OCI-LY1 (cell line): ENCODE measurements around the gene FOXF2.

Experiments
- H2AFZ ChIP-seq: fragments of 200-600 bp; sonication (generic), shearing (Covaris generic); 2 replicates; pipeline ENCODE4 v1.6.0; 2014; ENCODE audit warnings: antibody characterized with exemption, mild to moderate bottlenecking, low read length
- H3F3A ChIP-seq: fragments of 200-600 bp; sonication (generic), shearing (Covaris generic); 2 replicates; pipeline ENCODE4 v1.6.0; 2014; ENCODE audit warnings: mild to moderate bottlenecking, antibody characterized with exemption, low read length, moderate library complexity; ENCODE audit not compliant: insufficient read depth
- H3K27ac ChIP-seq: fragments of 200-600 bp; sonication (generic); 2 replicates; pipeline ENCODE4 v1.5.1; 2014; ENCODE audit warnings: low read length, mixed run types, mild to moderate bottlenecking, low read depth; ENCODE audit not compliant: poor library complexity, severe bottlenecking
- H3K27me3 ChIP-seq: fragments of 200-600 bp; sonication (generic); 2 replicates; pipeline ENCODE4 v1.6.0; 2014; ENCODE audit warnings: antibody characterized with exemption, mild to moderate bottlenecking, low read length, moderate library complexity; ENCODE audit not compliant: insufficient read depth
- H3K36me3 ChIP-seq: fragments of 200-600 bp; sonication (generic); 2 replicates; pipeline ENCODE4 v1.6.1; 2014; ENCODE audit warnings: mild to moderate bottlenecking, antibody characterized with exemption, low read length, moderate library complexity, mixed read lengths; ENCODE audit not compliant: insufficient read depth
- H3K4me1 ChIP-seq: fragments of 200-600 bp; sonication (generic); 2 replicates; pipeline ENCODE4 v1.5.1; 2014; ENCODE audit warnings: mild to moderate bottlenecking, low read length, moderate library complexity; ENCODE audit not compliant: insufficient read depth, severe bottlenecking
- H3K4me2 ChIP-seq: fragments of 200-600 bp; sonication (generic), shearing (Covaris generic); 2 replicates; pipeline ENCODE4 v1.6.1; 2014; ENCODE audit warnings: low read length
- H3K4me3 ChIP-seq: fragments of 200-600 bp; sonication (generic); 2 replicates; pipeline ENCODE4 v1.5.1; 2014; ENCODE audit warnings: low read length, low read depth, mild to moderate bottlenecking, mixed read lengths; ENCODE audit not compliant: poor library complexity, severe bottlenecking
- H3K79me2 ChIP-seq: fragments of 200-600 bp; shearing (Covaris generic); 2 replicates; pipeline ENCODE4 v1.6.1; 2016; ENCODE audit warnings: mixed run types, low read length, mixed read lengths; ENCODE audit not compliant: insufficient read depth
- H3K9ac ChIP-seq: fragments of 200-600 bp; sonication (generic), shearing (Covaris generic); 2 replicates; pipeline ENCODE4 v1.6.1; 2014; ENCODE audit warnings: mild to moderate bottlenecking, low read length, mixed read lengths
- H3K9me2 ChIP-seq: fragments of 200-600 bp; sonication (generic), shearing (Covaris generic); 2 replicates; pipeline ENCODE4 v1.6.1; 2014; ENCODE audit warnings: low read depth, mild to moderate bottlenecking, low read length, mixed read lengths
- H3K9me3 ChIP-seq: fragments of 200-600 bp; shearing (Covaris generic); 2 replicates; pipeline ENCODE4 v1.6.1; 2014; ENCODE audit warnings: low read length, mixed read lengths
- H4K20me1 ChIP-seq: fragments of 200-600 bp; sonication (generic), shearing (Covaris generic); 2 replicates; pipeline ENCODE4 v1.6.0; 2016; ENCODE audit warnings: mild to moderate bottlenecking, low read length; ENCODE audit not compliant: insufficient read depth
- EZH2 ChIP-seq: fragments of 200-600 bp; sonication (generic), shearing (Covaris generic); IDR thresholded peaks from 2 replicates; pipeline ENCODE4 v1.8.0; 2017; ENCODE audit warnings: borderline replicate concordance, mixed run types, mild to moderate bottlenecking, antibody characterized with exemption, low read length, moderate library complexity, mixed read lengths
- TF ChIP-seq, protein P1 (sequence below): fragments of 200-600 bp; sonication (generic), shearing (Covaris generic); IDR thresholded peaks from 2 replicates; pipeline ENCODE4 v1.5.1; 2017; ENCODE audit warnings: mild to moderate bottlenecking, antibody characterized with exemption, low read length, moderate library complexity, mixed read lengths

The FOXF2 gene

DNA sequence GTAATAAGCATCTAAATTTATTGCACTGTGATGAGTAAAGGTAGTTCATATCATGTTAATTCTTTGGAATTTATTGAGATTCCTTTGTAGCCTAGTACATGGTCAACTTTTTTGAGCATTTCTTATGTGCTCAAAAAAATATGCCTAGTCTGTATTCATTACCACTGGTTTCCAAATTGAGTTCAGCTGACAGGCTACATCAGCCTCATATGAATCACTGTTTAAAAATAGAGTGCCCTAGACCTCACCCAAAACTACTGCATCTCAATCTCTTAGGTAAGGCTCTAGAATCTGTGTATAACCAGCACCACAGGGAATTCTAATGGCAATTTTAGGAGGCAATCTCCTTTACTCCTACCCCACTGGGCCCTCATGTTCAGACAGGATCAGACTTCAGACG, 16.7 kb upstream of the FOXF2 start:
- Histone ChIP-seq H4K20me1 (no peaks in the 10 kb centered on the region), H3K27me3 (no peaks in the 10 kb centered on the region), H3F3A (no peaks in the 10 kb centered on the region), H3K9me3 (no peaks in the 10 kb centered on the region), H3K4me2 (no peak overlapping the region), H3K4me1 (no peaks in the 10 kb centered on the region), H3K79me2 (no peaks in the 10 kb centered on the region), H3K27ac (no peak overlapping the region), H3K9me2 (no peaks in the 10 kb centered on the region), H3K9ac (no peak overlapping the region), H3K36me3 (no peaks in the 10 kb centered on the region), H2AFZ (no peak overlapping the region), H3K4me3 (no peak overlapping the region)
- TF ChIP-seq EZH2: no peak
- TF ChIP-seq, protein P1, sequence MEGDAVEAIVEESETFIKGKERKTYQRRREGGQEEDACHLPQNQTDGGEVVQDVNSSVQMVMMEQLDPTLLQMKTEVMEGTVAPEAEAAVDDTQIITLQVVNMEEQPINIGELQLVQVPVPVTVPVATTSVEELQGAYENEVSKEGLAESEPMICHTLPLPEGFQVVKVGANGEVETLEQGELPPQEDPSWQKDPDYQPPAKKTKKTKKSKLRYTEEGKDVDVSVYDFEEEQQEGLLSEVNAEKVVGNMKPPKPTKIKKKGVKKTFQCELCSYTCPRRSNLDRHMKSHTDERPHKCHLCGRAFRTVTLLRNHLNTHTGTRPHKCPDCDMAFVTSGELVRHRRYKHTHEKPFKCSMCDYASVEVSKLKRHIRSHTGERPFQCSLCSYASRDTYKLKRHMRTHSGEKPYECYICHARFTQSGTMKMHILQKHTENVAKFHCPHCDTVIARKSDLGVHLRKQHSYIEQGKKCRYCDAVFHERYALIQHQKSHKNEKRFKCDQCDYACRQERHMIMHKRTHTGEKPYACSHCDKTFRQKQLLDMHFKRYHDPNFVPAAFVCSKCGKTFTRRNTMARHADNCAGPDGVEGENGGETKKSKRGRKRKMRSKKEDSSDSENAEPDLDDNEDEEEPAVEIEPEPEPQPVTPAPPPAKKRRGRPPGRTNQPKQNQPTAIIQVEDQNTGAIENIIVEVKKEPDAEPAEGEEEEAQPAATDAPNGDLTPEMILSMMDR: no peak

DNA sequence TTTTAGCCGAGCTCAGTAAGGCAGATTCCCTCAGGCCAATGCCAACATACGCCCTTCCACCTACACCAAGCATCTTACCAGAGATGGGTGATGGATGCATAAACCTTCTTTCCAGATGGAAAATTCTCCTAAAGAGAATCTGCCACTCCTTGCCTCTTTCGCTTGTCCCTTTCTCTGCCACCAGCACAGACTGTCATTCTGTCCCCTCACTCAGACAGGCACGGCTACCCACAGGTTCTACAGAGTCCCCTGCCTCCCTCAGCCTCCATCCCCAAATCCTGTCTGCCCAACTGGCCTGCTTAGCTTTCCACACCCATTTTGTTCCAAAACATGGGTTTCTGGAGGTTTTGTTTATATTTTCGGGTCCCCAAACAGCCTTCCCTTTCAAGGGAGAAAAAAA, 12.7 kb upstream of the FOXF2 start:
- Histone ChIP-seq H3K27me3 (no peaks in the 10 kb centered on the region), H3K9me3 (no peaks in the 10 kb centered on the region), H3K27ac (no peak overlapping the region), H4K20me1 (no peaks in the 10 kb centered on the region), H3K4me3 (no peak overlapping the region), H3K79me2 (no peaks in the 10 kb centered on the region), H2AFZ (no peak overlapping the region), H3K4me1 (no peaks in the 10 kb centered on the region), H3K9me2 (no peaks in the 10 kb centered on the region), H3K9ac (no peak overlapping the region), H3K4me2 (no peak overlapping the region), H3F3A (no peaks in the 10 kb centered on the region), H3K36me3 (no peaks in the 10 kb centered on the region)
- TF ChIP-seq, protein P1: no peak
- TF ChIP-seq EZH2: no peak

DNA sequence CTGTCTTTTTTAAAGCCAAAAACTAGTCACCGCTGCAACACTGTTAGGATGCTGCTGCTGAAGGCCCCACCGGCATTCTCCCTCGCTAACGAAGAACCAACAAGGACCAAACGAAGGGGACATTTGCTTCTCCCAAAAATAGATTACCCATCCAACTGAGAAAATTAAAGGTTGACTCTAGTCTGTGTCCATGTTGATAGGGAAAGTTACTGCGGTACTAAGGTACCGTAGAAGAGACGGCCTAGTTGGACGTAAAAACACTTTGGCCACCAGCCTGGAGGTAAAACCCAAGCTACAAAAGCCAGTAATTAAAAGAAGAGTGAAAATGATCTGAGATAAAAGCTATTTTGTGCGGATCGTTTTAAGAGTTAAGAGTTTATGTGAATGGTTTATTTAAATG, 11.8 kb upstream of the FOXF2 start:
- Histone ChIP-seq H2AFZ (no peak overlapping the region), H3K27me3 (no peaks in the 10 kb centered on the region), H3K4me3 (no peak overlapping the region), H3F3A (no peaks in the 10 kb centered on the region), H3K36me3 (no peaks in the 10 kb centered on the region), H3K9me2 (no peaks in the 10 kb centered on the region), H3K27ac (no peak overlapping the region), H3K9ac (no peak overlapping the region), H4K20me1 (no peaks in the 10 kb centered on the region), H3K79me2 (no peaks in the 10 kb centered on the region), H3K4me1 (no peaks in the 10 kb centered on the region), H3K9me3 (no peaks in the 10 kb centered on the region), H3K4me2 (no peak overlapping the region)
- TF ChIP-seq, protein P1: no peak
- TF ChIP-seq EZH2: no peak
